ENCODE data around the gene LRFN4.

DNA sequence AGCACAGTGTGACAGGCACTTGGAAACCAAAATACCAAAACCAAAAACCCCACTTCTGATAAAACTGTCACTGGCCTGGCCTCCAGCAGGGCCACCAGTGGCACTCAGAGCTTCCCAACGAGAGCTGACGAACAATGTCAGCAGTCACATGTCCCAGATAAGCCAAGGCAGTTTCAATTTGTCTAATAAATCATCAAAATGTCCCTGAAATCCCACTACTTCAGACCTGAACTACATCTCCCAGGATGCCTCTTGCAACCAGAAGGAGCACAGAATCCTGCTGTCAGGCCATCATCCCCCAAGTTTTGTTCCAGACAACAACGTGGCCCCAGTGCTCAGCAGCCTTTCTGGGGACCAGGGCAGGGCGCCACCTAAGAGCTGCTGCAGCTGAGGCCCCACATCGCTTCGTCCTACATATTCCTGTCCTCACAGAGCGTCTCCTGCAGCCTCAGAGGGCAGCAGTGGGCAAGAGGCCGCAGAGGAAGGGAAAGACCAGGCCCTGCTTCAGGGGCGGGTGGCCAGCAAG, 25.1 kb downstream of the LRFN4 start:
- TF ChIP-seq CTCF (IDR thresholded peaks at IDR 0.05), result no peak
- TF ChIP-seq NFE2L1 (CRISPR knock-in tag; IDR thresholded peaks at IDR 0.05), result no peak
- TF ChIP-seq, protein P1, sequence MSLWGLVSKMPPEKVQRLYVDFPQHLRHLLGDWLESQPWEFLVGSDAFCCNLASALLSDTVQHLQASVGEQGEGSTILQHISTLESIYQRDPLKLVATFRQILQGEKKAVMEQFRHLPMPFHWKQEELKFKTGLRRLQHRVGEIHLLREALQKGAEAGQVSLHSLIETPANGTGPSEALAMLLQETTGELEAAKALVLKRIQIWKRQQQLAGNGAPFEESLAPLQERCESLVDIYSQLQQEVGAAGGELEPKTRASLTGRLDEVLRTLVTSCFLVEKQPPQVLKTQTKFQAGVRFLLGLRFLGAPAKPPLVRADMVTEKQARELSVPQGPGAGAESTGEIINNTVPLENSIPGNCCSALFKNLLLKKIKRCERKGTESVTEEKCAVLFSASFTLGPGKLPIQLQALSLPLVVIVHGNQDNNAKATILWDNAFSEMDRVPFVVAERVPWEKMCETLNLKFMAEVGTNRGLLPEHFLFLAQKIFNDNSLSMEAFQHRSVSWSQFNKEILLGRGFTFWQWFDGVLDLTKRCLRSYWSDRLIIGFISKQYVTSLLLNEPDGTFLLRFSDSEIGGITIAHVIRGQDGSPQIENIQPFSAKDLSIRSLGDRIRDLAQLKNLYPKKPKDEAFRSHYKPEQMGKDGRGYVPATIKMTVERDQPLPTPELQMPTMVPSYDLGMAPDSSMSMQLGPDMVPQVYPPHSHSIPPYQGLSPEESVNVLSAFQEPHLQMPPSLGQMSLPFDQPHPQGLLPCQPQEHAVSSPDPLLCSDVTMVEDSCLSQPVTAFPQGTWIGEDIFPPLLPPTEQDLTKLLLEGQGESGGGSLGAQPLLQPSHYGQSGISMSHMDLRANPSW (CRISPR knock-in tag; conservative IDR thresholded peaks at IDR 0.05; ENCODE audit: low read depth), result no peak
- TF ChIP-seq, protein P2, sequence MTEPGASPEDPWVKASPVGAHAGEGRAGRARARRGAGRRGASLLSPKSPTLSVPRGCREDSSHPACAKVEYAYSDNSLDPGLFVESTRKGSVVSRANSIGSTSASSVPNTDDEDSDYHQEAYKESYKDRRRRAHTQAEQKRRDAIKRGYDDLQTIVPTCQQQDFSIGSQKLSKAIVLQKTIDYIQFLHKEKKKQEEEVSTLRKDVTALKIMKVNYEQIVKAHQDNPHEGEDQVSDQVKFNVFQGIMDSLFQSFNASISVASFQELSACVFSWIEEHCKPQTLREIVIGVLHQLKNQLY (CRISPR knock-in tag; IDR thresholded peaks at IDR 0.05), result no peak
- TF ChIP-seq AR (CRISPR knock-in tag; IDR thresholded peaks at IDR 0.05), result no peak
- TF ChIP-seq USF1 (CRISPR knock-in tag; IDR thresholded peaks at IDR 0.05), result no peak
- no peak for TF ChIP-seq ZNF281 (CRISPR knock-in tag; IDR thresholded peaks at IDR 0.05)
- TF ChIP-seq JUN (CRISPR knock-in tag; IDR thresholded peaks at IDR 0.05), result no peak
- TF ChIP-seq RORB (CRISPR knock-in tag; IDR thresholded peaks at IDR 0.05), result no peak
- TF ChIP-seq CREB1 (CRISPR knock-in tag; IDR thresholded peaks at IDR 0.05), result no peak
- TF ChIP-seq SMAD4 (CRISPR knock-in tag; IDR thresholded peaks at IDR 0.05), result no peak
- no peak for TF ChIP-seq SOX15 (CRISPR knock-in tag; IDR thresholded peaks at IDR 0.05)
- TF ChIP-seq USF2 (CRISPR knock-in tag; IDR thresholded peaks at IDR 0.05), result no peak
- TF ChIP-seq GABPB1 (CRISPR knock-in tag; IDR thresholded peaks at IDR 0.05), result no peak

All from WTC11 (cell line).